Measurements from ENCODE around the gene CCNJL.

DNA sequence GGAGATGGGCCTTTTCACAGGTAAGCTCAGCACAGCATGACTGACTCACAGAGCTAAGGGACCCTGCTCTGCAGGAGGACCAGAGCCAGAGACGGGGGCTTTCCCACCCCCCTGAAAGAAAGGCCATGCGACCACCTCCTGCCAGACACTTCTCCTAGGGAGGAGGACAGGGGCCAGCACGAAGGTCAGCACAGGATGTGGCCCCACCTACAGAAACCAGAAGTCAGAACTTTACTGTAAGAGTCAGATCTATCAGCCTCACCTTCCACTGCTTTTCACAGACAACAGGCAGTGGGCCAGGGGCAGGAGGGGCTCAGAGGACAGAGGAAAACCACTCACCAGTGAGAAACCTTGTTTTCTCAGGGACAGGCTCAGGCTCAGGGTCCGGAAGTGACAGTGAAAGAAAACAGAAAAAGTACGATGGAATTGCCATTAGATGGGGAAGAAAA is 37.9 kb downstream of the CCNJL start:
- TF ChIP-seq, protein P1, sequence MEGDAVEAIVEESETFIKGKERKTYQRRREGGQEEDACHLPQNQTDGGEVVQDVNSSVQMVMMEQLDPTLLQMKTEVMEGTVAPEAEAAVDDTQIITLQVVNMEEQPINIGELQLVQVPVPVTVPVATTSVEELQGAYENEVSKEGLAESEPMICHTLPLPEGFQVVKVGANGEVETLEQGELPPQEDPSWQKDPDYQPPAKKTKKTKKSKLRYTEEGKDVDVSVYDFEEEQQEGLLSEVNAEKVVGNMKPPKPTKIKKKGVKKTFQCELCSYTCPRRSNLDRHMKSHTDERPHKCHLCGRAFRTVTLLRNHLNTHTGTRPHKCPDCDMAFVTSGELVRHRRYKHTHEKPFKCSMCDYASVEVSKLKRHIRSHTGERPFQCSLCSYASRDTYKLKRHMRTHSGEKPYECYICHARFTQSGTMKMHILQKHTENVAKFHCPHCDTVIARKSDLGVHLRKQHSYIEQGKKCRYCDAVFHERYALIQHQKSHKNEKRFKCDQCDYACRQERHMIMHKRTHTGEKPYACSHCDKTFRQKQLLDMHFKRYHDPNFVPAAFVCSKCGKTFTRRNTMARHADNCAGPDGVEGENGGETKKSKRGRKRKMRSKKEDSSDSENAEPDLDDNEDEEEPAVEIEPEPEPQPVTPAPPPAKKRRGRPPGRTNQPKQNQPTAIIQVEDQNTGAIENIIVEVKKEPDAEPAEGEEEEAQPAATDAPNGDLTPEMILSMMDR (conservative IDR thresholded peaks at IDR 0.05 in 1 of 2, IDR thresholded peaks at IDR 0.05 in 1 of 2; ENCODE audit: extremely low read depth in 1 of 2, insufficient read depth in 1 of 2, low read depth in 1 of 2, low read length in 2 of 2), result no peak
- TF ChIP-seq EZH2 (IDR thresholded peaks at IDR 0.05; ENCODE audit: borderline replicate concordance, low read length), result no peak
